NCI-H446 (cell line): ENCODE results near the gene GOLGA3.

ENCODE experiments used
- DNase-seq, 2 experiments: peaks; one replicate each; lab custom pipeline; 2025; lab: John Stamatoyannopoulos, UW

Gene GOLGA3

GRCh38 chr12:132720606-132721345, 107.9 kb downstream of the GOLGA3 start:
- DNase-seq: no peak

DNA sequence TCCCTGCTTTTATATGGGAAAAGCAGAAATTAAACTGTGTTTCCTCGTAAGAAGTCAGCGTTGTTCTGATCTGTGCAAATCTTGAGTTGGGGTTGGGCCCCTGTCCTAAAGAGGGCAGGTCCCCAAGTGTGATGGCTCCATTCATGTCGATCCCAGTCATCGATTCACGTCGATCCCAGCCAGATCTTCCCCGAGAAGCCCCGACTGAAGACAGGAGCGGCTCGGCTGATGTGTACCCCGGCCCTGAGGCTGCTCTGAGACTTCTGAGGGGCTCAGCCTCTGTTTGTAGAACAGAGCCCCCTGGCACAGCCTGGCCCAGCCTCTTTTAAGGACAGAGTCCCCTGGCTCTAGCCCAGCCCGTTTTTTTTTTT, 108.7 kb downstream of the GOLGA3 start:
- no peak for DNase-seq

DNA sequence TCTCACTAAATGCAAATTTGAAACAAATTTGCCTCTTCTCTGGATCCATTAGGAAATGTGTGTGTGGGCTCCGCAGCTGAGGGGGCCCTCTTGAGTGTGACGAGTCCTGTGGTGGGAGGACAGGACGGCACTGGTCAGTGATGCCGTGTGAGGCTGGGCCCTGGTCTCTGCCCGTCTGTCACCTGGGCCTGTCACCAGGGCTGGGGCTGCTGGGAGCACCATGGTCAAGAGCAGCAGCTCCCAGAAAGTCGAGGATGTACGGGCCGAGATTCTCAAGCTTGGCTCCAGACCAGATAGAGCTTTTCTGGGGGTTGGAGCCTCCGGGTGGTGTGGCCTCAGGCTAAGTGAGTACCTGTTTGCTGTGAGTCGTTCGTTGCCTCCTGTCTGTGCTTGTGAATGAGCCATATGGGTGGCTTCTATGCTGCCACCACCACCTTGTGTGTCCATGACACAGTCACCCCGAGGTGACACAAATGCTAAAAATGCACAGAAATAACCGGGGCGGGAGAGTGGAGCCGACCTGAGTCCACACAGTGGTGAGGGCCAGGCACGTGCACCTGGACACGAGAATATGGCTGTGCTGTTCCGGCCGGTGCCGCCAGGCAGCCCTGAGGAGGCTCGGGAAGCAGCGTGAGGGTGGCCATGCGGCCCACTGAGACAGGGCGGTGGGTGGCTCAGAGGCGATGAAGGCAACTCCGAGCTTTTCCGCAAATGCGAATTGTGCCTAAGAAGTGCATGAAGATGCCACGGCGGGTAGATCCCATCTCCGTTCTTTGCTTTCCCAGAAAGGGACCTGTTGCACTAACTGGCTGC, 109.3 kb downstream of the GOLGA3 start:
- no peak for DNase-seq
